HG03108 (cell line): ENCODE results near the gene PLAC9.

Experiments used
- ATAC-seq: cut with Tn5 transposase; IDR thresholded peaks from one replicate; pipeline ENCODE4 v1.9.1; 2021; ENCODE audit warnings: moderate library complexity; ENCODE audit not compliant: unreplicated experiment

Gene PLAC9

GRCh38 chr10:80159166-80159873 is 26.8 kb downstream of the PLAC9 start:
- ATAC-seq = no peak

- no peak for ATAC-seq
Observed at GRCh38 chr10:80160361-80161320, 28.1 kb downstream of the PLAC9 start.

DNA sequence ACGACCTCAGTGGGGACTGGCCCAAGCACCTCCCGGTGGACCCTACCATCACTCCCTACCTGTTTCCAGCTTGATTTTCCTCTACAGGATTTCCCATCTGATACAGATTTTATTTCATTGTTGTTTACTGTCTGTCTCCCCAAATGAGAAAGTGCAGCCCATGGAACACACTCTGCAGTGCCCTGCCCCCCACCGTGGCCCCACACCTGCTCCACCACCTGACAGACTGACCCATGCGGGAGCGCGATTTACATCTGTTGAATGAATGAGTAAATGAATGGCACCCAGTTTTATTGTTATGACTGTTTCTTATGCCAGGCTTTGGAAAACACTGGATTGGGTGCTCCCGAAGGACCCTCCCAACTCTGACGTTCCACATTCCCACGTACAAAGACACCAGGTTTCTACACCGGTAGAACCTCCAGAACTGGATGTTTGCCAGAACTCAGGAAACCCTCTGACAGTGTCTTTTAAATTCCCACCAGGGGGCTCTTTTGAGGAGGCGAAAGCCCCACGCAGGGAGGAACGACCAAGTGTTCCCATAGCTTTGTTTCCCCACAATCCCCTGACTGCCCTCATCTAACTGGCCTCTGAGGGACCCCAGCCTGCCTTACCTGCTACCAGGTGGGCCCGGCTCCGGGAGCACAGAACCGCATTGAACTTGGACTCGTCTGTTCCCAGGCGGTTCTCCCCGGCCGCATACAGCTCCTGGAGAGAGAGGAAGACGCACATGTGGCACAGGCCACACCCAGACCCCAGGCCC is 29.0 kb downstream of the PLAC9 start:
- no peak for ATAC-seq

- no peak for ATAC-seq
Observed at GRCh38 chr10:80163741-80164341, 31.3 kb downstream of the PLAC9 start.

DNA sequence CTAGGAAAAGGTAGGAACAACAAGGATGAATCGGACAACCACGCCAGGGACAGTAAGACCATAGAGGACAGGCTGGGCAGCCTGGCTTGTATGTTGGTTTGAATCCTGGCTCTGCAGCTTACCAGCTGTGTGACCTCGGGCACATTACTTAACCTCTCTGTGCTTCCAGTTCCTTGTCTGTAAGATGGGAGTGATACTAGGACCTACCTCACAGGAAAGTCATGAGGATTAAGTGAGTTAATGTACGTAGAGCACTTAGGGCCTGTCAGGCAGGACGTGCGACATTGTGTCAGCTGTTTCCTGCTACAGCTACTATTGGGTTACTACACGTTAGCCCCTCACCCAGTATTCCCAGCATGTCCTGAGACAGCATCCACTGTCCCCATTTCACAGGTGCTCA is 32.1 kb downstream of the PLAC9 start:
- ATAC-seq = no peak

- ATAC-seq = no peak
Observed at GRCh38 chr10:80165173-80165572, 32.6 kb downstream of the PLAC9 start.

DNA sequence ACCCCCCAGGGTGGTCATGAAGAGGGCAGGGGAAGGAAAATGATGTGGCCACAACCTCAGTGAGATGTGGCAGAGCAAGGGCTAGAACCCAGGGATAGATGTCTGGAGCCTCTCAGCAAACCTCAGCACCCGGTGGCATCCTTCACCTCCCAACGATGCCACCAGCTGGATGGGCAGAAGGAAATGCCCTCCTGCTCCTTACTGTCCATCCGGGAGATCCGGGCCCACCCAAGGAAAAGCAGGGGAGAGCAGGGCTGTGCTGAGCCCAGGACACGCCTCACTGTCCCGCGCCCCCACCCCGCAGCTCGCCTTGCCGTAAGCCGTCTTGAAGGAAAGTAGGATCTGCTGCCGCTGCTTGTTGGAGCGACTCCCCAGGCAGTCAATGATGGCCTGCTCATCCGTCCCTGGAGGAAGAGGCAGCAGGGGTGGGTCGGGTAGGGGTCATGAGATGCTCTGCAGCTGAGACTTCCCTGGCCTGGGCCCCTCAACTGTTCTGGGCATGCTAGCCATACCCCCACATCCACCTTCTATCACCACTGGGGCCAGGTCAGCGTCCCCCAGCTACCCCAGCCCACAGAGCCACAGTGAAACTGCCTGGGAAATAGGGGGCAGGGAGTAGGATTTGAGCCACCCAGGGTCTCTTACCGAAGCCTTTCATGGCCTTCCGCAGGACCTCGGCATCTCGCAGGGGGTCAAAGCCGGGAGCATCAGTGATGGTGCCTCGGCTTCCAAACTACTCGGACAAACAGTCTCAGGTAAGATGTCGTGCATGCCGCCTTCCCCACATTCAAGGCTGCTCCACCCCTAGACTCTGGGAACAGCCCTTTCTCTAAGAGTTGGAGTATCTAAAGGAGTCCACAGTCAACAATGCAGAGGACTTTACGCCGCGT is 34.3 kb downstream of the PLAC9 start:
- no peak for ATAC-seq

GRCh38 chr10:80167471-80168161 is 35.1 kb downstream of the PLAC9 start:
- no peak for ATAC-seq

DNA sequence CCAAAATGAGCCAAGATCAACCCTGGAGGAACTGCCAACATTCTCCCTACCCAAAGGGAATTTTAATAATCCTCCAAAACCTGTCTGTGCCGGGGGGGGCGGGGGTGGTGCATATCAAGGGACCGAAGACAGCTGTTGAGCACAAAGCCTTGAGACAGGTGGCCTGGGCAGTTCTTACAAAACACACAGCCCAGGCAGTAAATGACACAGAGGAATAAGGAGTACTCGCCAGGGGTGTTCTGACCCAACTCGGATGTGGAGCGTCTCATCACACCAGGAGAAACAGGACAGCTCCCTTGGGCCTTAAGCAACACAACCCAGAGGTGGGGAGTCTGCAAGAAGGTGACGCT is 35.6 kb downstream of the PLAC9 start:
- no peak for ATAC-seq

GRCh38 chr10:80168679-80169380 is 36.3 kb downstream of the PLAC9 start:
- no peak for ATAC-seq

DNA sequence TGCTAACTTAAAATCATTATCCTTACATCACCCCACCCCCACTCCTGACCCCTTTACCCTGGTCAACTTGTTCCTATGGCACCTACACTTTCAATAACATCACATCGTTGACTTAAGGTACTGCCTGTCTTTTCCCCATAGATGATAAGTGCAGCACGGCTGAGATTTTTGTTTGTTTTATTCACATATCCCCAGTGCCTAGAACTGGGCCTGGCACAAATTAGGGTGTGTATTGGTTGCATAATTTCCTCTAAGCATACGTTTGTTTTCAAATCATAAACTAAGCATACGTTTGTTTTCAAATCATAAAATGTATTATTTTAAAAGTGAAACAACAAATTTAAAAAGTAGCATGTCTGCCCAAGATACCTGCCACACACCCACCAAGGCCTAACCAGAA is 37.5 kb downstream of the PLAC9 start:
- ATAC-seq = no peak

DNA sequence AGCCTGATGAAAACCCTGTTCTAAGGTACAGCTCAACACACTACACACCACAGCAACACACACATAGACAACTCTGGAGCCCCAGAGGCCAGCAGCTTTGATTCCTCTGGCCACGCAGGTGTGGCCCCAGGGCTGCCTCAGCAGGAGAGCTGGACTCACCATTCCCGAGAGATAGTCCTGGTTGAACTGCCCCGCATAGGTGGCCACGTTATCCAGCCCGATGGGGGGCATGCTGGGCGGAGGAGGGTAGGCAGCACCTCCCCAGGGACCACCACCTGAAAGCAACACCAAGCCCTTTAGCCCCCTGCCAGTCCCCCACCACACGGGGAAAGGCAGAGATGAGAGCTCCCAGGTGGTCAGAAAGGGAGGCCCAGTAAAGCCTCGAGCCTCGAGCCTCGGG is 38.1 kb downstream of the PLAC9 start:
- ATAC-seq = no peak

- no peak for ATAC-seq
Observed at GRCh38 chr10:80171248-80171660, 38.7 kb downstream of the PLAC9 start.

DNA sequence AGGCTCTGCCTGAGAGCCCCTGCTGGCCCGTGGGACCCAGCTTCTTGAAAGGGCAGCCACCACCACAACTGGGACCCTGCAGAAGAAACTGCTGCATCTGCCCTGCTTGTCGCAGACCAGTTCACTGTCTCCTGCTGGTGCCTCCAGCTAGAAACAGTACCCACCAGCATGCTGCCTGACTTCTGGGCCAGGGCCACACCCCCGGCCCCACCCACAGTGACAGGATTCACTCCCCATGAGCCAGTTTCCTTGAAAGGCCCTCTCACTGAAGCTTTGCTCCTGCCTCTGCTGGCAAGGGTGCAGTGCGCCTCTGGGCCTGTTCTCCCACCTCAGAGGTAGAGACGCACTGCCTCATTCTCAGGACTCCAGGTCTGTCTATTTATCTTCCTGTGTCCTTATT is 40.4 kb downstream of the PLAC9 start:
- no peak for ATAC-seq

DNA sequence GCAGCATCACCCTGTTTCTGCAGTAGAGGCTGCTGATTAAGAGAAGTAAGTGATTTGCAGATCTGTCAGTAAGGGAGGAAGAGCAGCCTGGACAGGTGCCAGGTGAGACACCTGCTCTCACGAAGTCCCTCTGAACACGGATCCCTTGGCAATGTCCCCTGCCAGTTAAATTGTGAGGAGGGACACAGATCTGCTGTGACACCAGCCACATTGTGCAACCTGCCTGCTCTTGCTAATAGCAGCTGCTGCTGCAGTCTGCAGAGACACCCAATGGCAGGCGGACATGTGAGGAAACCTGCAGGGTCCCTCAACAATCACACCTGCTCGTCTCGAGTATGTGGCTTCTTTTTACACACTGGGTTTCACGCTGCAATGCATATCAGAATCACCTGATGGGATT is 40.9 kb downstream of the PLAC9 start:
- ATAC-seq = no peak

DNA sequence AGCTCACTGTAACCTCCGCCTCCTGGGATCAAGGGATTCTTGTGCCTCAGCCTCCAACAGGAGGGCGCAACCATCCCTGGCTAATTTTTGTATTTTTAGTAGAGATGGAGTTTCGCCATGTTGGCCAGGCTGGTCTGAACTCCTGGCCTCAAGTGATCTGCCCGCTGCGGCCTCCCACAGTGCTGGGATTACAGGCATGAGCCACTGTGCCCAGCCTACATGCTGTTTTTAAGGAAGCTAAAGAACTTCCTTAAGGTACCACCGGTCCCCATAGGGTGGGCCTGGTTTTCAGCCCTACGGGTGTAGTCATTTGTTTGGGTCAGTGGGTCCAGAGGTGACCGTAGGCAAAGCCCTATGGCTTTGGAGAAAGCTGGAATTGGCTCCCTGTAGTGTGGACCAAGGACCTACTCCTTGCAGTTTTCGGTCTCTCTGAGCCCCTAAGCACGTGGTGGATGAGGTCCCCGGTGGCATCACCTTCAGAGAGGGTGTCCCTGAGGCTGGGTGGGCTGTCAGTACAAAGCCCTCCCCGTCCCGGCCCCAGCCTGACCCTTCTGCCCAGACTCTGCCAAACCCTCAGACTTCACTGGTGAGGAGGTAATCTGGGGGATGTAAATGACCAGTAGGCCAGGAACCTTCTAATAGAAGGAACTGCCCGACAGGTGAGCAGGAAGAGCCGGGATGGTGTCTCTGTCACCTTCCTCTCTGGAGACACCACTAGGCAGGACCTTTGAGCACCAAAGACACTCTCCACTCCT is 42.3 kb downstream of the PLAC9 start:
- no peak for ATAC-seq

GRCh38 chr10:80176526-80176925 is 44.0 kb downstream of the PLAC9 start:
- no peak for ATAC-seq
